K562 (cell line): Measurements from ENCODE around the gene KCNAB1. TPM values are rescaled to one million over a fixed set of nuclear protein-coding genes. Genes with fewer than 3 reads are reported as not detected.

ENCODE experiments used
- ARID2 ChIP-seq: fragments of 450-650 bp; IDR thresholded peaks from 2 replicates; pipeline ENCODE4 v1.6.1; 2017; ENCODE audit warnings: antibody characterized with exemption, mild to moderate bottlenecking
- CTCF ChIP-seq, 3 experiments: IDR thresholded peaks in 2 of 3; conservative IDR thresholded peaks in 1 of 3; 2 replicates each; pipeline ENCODE4 v1.5.1; 2011 to 2012; ENCODE audit warnings: low read length in 3 of 3, mild to moderate bottlenecking in 3 of 3, control low read depth in 2 of 3, improper control_type of control experiment in 1 of 3, inconsistent platforms in 1 of 3, low read depth in 1 of 3, mixed read lengths in 1 of 3, moderate library complexity in 1 of 3; ENCODE audit not compliant: insufficient read depth in 2 of 3
- DEAF1 ChIP-seq: fragments of 450-650 bp; formaldehyde crosslinking; IDR thresholded peaks from 2 replicates; pipeline ENCODE4 v1.4.0; 2020; ENCODE audit warnings: mild to moderate bottlenecking, moderate library complexity
- GABPA ChIP-seq: fragments of 200-800 bp; sonication (Bioruptor generic); conservative IDR thresholded peaks from 2 replicates; pipeline ENCODE4 v1.6.1; 2016; ENCODE audit warnings: low read depth, missing genetic modification characterization, missing compliant biosample characterization
- GTF2B ChIP-seq: IDR thresholded peaks from 2 replicates; pipeline ENCODE4 v1.6.1; 2011; ENCODE audit not compliant: insufficient read length; ENCODE audit errors: extremely low read depth
- MAFF ChIP-seq: IDR thresholded peaks from 2 replicates; pipeline ENCODE4 v1.6.1; 2012; ENCODE audit warnings: low read length, improper control_type of control experiment
- MAZ ChIP-seq, 2 experiments: fragments of 450-650 bp in 1 of 2; sonication (generic) in 1 of 2; formaldehyde crosslinking; IDR thresholded peaks in 1 of 2; conservative IDR thresholded peaks in 1 of 2; 2 replicates each; pipeline versions ENCODE4 v1.4.0 to v1.5.0; 2020; ENCODE audit warnings: mild to moderate bottlenecking in 1 of 2, missing genetic modification reagents in 1 of 2
- NFXL1 ChIP-seq: fragments of 450-650 bp; formaldehyde crosslinking; IDR thresholded peaks from 2 replicates; pipeline ENCODE4 v1.4.0; 2021; ENCODE audit warnings: mild to moderate bottlenecking
- NR2F6 ChIP-seq: fragments of 450-650 bp; formaldehyde crosslinking; IDR thresholded peaks from 2 replicates; pipeline ENCODE4 v1.4.0; 2020; ENCODE audit warnings: mild to moderate bottlenecking
- PREB ChIP-seq: sonication (generic); formaldehyde crosslinking; IDR thresholded peaks from 2 replicates; pipeline ENCODE4 v1.8.1; 2023; ENCODE audit warnings: mild to moderate bottlenecking, missing genetic modification reagents
- RBM15 ChIP-seq: fragments of 200-400 bp; formaldehyde crosslinking; IDR thresholded peaks from 2 replicates; pipeline ENCODE4 v1.6.1; 2018; ENCODE audit warnings: mild to moderate bottlenecking, low read length, moderate library complexity; ENCODE audit not compliant: insufficient read depth
- RFX7 ChIP-seq: fragments of 250-450 bp; sonication (Bioruptor Pico); IDR thresholded peaks from 2 replicates; pipeline ENCODE4 v1.5.1; 2021; ENCODE audit warnings: mild to moderate bottlenecking
- SRSF1 ChIP-seq: fragments of 200-400 bp; formaldehyde crosslinking; IDR thresholded peaks from 2 replicates; pipeline ENCODE4 v1.6.1; 2017; ENCODE audit warnings: mild to moderate bottlenecking, low read depth, low read length, moderate library complexity
- STAT5B ChIP-seq: fragments of 250-450 bp; sonication (Bioruptor Pico); IDR thresholded peaks from 2 replicates; pipeline ENCODE4 v1.8.0; 2021; ENCODE audit warnings: mild to moderate bottlenecking, inconsistent platforms
- STAT6 ChIP-seq: sonication (generic); formaldehyde crosslinking; IDR thresholded peaks from 2 replicates; pipeline ENCODE4 v1.8.1; 2023; ENCODE audit warnings: mild to moderate bottlenecking, missing genetic modification reagents
- THRAP3 ChIP-seq: fragments of 450-650 bp; IDR thresholded peaks from 2 replicates; pipeline ENCODE4 v1.6.1; 2016; ENCODE audit warnings: mild to moderate bottlenecking, inconsistent platforms, borderline replicate concordance
- ZFP36 ChIP-seq: fragments of 150-350 bp; IDR thresholded peaks from 2 replicates; pipeline ENCODE4 v1.6.1; 2018; ENCODE audit warnings: low read length, low read depth; ENCODE audit not compliant: partially characterized antibody
- ZNF224 ChIP-seq: sonication (generic); formaldehyde crosslinking; IDR thresholded peaks from 2 replicates; pipeline ENCODE4 v1.8.0; 2022; ENCODE audit warnings: mild to moderate bottlenecking, missing genetic modification reagents
- ZNF324 ChIP-seq: fragments of 250-450 bp; sonication (Bioruptor Pico); IDR thresholded peaks from 2 replicates; pipeline ENCODE4 v1.4.0; 2020; ENCODE audit warnings: mild to moderate bottlenecking
- ZNF436 ChIP-seq: fragments of 250-450, 450-650 bp; sonication (Bioruptor Pico); formaldehyde crosslinking; IDR thresholded peaks from 2 replicates; pipeline ENCODE4 v1.7.0; 2020; ENCODE audit warnings: mild to moderate bottlenecking
- ZNF551 ChIP-seq: fragments of 250-450 bp; sonication (Bioruptor Pico); IDR thresholded peaks from 2 replicates; pipeline ENCODE4 v1.5.0; 2021; ENCODE audit warnings: mild to moderate bottlenecking, moderate library complexity
- ZSCAN29 ChIP-seq: fragments of 450-650 bp; IDR thresholded peaks from 2 replicates; pipeline ENCODE4 v1.6.1; 2017
- polyA plus RNA-seq, 8 experiments: library from polyadenylated mRNA; depleted of rRNA in 4 of 8; stranded (reverse) in 5 of 8; unstranded in 3 of 8; fragments of >200 nt; fragmentation: Nextera tagmentation in 2 of 8; fragmentation: Illumina TruSeq in 1 of 8; extraction: Ambion mirVana in 2 of 8; extraction: Trizol in 1 of 8; gene quantifications; 2 replicates each; pipeline versions ENCODE4 v1.2.1 to v1.2.3, GENCODE V29; 2011 to 2014; ENCODE audit warnings: inconsistent platforms in 1 of 8, missing spikeins in 1 of 8
- total RNA-seq, 7 experiments: library from RNA; depleted of rRNA in 6 of 7; stranded (reverse); fragments of >200 nt in 6 of 7; fragmentation: Illumina TruSeq in 2 of 7; extraction: Trizol in 2 of 7; gene quantifications; 2 replicates each; pipeline versions ENCODE4 v1.2.1 to v1.2.3, GENCODE V29; 2011 to 2021; ENCODE audit warnings: low replicate concordance in 1 of 7

KCNAB1 gene
- total and polyA plus RNA-seq, 9 of the 15 experiments (the other 6 are each of a cell fraction or from before 2014, with no cell fraction given): 0.14 to 1.2 (median 0.51) TPM

GRCh38 chr3:156583469-156583868, 463.1 kb downstream of the KCNAB1 start (continued):
- TF ChIP-seq ARID2 (no peak), PREB (CRISPR knock-in tag) (no peak), STAT5B (CRISPR knock-in tag) (no peak), ZNF551 (no peak), MAZ (CRISPR knock-in tag; conservative IDR thresholded peaks at IDR 0.05 in 1 of 2, IDR thresholded peaks at IDR 0.05 in 1 of 2) (no peak), THRAP3 (no peak), GABPA (tag) (no peak), ZNF224 (CRISPR knock-in tag) (no peak), GTF2B (no peak), CTCF (IDR thresholded peaks at IDR 0.05 in 2 of 3, conservative IDR thresholded peaks at IDR 0.05 in 1 of 3; ENCODE audit: insufficient read depth in 2 of 3, low read depth in 1 of 3, low read length in 3 of 3) (no peak), MAFF (peak; percentile 76), RFX7 (CRISPR knock-in tag) (no peak), STAT6 (no peak), NFXL1 (CRISPR knock-in tag) (no peak), ZNF324 (CRISPR knock-in tag) (no peak), ZNF436 (CRISPR knock-in tag) (no peak), ZFP36 (no peak), DEAF1 (CRISPR knock-in tag) (no peak), RBM15 (no peak), SRSF1 (no peak), ZSCAN29 (no peak), NR2F6 (CRISPR knock-in tag) (no peak)
